ENCODE measurements around the gene SLK.

SLK gene

GRCh38 chr10:104016661-104017060 lies 49.7 kb downstream of the SLK start:
- H3K4me3 ChIP-seq (replicated peaks in 1 of 2; ENCODE audit: low read depth in 2 of 2, low read length in 2 of 2) = no peak overlapping the region
- TF ChIP-seq CTCF (IDR thresholded peaks at IDR 0.05; ENCODE audit: low read depth, low read length) = no peak
- no peak for DNase-seq (ENCODE audit: low read depth in 2 of 2)

- TF ChIP-seq CTCF (IDR thresholded peaks at IDR 0.05; ENCODE audit: low read depth, low read length) = no peak
- no peak for DNase-seq (ENCODE audit: low read depth in 2 of 2)
- H3K4me3 ChIP-seq (replicated peaks in 1 of 2; ENCODE audit: low read depth in 2 of 2, low read length in 2 of 2) = no peak overlapping the region
Measured at GRCh38 chr10:104018471-104018870, 51.5 kb downstream of the SLK start.

- TF ChIP-seq CTCF (IDR thresholded peaks at IDR 0.05; ENCODE audit: low read depth, low read length) = no peak
- DNase-seq (ENCODE audit: low read depth in 2 of 2) = no peak
- no peak overlapping the region for H3K4me3 ChIP-seq (replicated peaks in 1 of 2; ENCODE audit: low read depth in 2 of 2, low read length in 2 of 2)
Measured at GRCh38 chr10:104020020-104020419, 53.1 kb downstream of the SLK start.

- no peak overlapping the region for H3K4me3 ChIP-seq (replicated peaks in 1 of 2; ENCODE audit: low read depth in 2 of 2, low read length in 2 of 2)
- TF ChIP-seq CTCF (IDR thresholded peaks at IDR 0.05; ENCODE audit: low read depth, low read length) = no peak
- no peak for DNase-seq (ENCODE audit: low read depth in 2 of 2)
Measured at GRCh38 chr10:104021246-104021645, 54.3 kb downstream of the SLK start.

GRCh38 chr10:104022026-104022425 lies 55.1 kb downstream of the SLK start:
- H3K4me3 ChIP-seq (replicated peaks in 1 of 2; ENCODE audit: low read depth in 2 of 2, low read length in 2 of 2) = no peak overlapping the region
- no peak for DNase-seq (ENCODE audit: low read depth in 2 of 2)
- no peak for TF ChIP-seq CTCF (IDR thresholded peaks at IDR 0.05; ENCODE audit: low read depth, low read length)

- no peak for TF ChIP-seq CTCF (IDR thresholded peaks at IDR 0.05; ENCODE audit: low read depth, low read length)
- DNase-seq (ENCODE audit: low read depth in 2 of 2) = peak in 1 of 2 donors; percentile 27
- H3K4me3 ChIP-seq (replicated peaks in 1 of 2; ENCODE audit: low read depth in 2 of 2, low read length in 2 of 2) = no peak overlapping the region
Measured at GRCh38 chr10:104025524-104025923, 58.6 kb downstream of the SLK start.

- no peak overlapping the region for H3K4me3 ChIP-seq (replicated peaks in 1 of 2; ENCODE audit: low read depth in 2 of 2, low read length in 2 of 2)
- DNase-seq (ENCODE audit: low read depth in 2 of 2) = no peak
- no peak for TF ChIP-seq CTCF (IDR thresholded peaks at IDR 0.05; ENCODE audit: low read depth, low read length)
Measured at GRCh38 chr10:104026762-104027161, 59.8 kb downstream of the SLK start.

All from cardiac fibroblast (primary cell).